ENCODE data around the gene B3GALNT1.
"Not testable (repeated sequence)": the region's sequence is repeated elsewhere in the genome, so short reads cannot be mapped to it uniquely, and the experiment has no call there.

The B3GALNT1 gene

GRCh38 chr3:161034913-161035550 lies 70.1 kb downstream of the B3GALNT1 start:
- DNase-seq (ENCODE audit: low read depth, low spot score); H3K27ac ChIP-seq: not testable (repeated sequence)

Measured in epithelial cell of prostate (primary cell).